GM18507 (cell line): ENCODE results near the gene DEDD2.

ENCODE experiments used
- DNase-seq: peaks from one replicate; pipeline ENCODE4 v3.0.0; 2011; ENCODE audit warnings: low read depth; ENCODE audit not compliant: insufficient read length; ENCODE audit errors: extremely low spot score
- FAIRE-seq: peaks from 2 replicates; lab custom pipeline; 2011; peaks lifted over from hg19 to GRCh38; lab: Jason Lieb, UNC

DEDD2 gene

GRCh38 chr19:42249149-42249750 lies 31.8 kb upstream of the DEDD2 start:
- DNase-seq = no peak
- no peak for FAIRE-seq

- no peak for FAIRE-seq
- DNase-seq = no peak
Measured at GRCh38 chr19:42248270-42249148, 31.0 kb upstream of the DEDD2 start.

GRCh38 chr19:42247640-42248199 lies 30.2 kb upstream of the DEDD2 start:
- no peak for FAIRE-seq

DNA sequence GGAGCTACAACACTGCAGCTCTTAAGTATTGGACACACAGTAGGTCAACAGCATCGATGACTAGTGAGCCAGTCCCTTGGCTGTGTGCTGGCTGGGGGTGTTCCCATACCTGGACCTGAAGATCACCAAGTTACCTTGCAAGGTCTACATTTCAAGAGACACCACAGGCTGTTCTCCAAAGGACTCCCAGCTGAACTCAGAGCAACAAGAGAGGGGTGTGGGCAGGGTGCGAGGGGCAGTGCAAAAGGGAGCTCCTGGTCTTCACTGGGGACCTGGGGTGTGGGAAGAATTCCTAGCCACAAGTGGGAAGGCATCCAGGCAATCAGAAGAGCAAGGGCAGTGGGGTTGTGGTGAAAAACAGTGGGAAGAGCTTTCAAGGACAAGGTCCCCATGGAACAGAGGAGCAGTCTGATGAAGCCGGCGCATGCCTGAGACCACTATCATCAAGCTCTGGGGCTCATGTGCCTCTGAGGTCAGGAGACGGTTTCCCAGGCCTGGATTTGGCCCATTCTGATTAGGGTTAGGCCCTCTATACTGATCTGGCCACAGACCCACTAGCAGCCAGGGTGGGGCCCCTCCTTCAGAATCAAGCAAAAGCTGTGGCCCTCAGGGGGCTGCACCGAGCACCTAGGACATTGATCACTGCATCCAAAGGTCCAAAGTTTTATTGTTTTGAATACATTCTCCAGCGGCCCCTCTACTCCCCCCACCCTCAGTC lies 29.6 kb upstream of the DEDD2 start:
- FAIRE-seq (no peak), DNase-seq (no peak)

More at GRCh38 chr19:42247640-42248199, 30.2 kb upstream of the DEDD2 start:
- no peak for DNase-seq

DNA sequence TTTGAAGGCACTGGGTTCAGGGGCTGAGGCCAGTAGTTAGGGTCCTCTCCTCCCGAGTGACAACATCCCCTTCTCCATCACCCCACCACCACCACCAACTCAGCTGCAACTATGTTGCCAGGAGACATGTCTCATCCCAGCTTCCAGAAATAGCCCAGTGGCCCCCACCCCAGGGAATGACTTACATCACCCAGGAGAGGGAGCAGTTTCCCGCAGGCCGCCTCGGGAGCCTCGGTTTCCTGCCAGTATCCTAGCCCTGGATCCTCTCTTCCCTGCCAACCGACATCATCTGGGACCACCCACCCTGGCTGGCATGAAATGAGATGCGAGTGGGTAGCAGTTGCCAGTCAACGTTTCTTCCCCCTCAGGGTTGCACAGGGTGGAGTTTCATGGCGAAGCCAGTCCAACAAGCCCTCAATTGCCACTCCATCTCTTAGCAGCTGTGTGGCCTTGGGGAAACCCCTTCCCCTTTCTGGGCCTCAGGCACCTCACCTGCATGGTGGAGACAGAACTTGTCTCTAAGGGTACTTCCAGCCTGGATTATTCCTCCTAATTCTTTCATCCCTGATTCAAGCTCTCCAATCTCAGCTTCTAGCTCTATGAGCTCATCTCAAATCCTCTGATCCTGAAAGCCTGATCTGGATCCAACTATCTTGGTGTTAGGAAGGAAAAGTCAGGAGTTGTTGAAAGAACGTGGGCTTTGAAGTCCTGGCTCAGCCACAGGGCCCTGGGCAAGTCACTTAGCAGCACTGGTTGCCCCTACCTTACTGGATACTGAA lies 28.9 kb upstream of the DEDD2 start:
- DNase-seq = no peak

GRCh38 chr19:42245231-42245630 lies 27.8 kb upstream of the DEDD2 start:
- DNase-seq = no peak
- no peak for FAIRE-seq

More for the DNA sequence above, 28.9 kb upstream of the DEDD2 start:
- no peak for FAIRE-seq

GRCh38 chr19:42244347-42245220 lies 27.1 kb upstream of the DEDD2 start:
- FAIRE-seq (peak; percentile 98), DNase-seq (peak; percentile 68)

GRCh38 chr19:42242512-42243409 lies 25.3 kb upstream of the DEDD2 start, which contains the start of gene GSK3A:
TSS of gene GSK3A (minus strand) at chr19:42242602. CDS start at chr19:42242465, 137 bp downstream.
- FAIRE-seq (peak; percentile 99), DNase-seq (peak; percentile 81)

- DNase-seq = no peak
- no peak for FAIRE-seq
Measured at GRCh38 chr19:42242069-42242511, 24.6 kb upstream of the DEDD2 start.

DNA sequence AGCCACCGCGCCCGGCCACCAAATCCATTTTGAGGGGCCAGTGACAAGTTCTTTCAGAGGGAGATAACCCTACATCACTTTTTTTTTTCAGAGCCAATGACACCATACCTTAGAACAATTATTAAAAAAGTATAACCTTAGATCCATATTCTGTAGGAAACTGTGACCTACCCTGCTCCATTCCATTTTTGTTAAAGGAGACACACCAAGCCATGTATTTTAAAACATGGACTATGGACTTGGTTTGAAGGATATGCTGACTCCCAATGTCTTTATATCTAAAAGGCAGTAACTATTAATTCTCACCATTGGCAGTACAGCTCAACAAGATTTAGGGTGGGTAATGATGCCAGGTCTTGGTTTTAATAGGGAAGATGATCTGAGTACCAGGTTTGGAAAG lies 23.8 kb upstream of the DEDD2 start:
- FAIRE-seq (no peak), DNase-seq (no peak)

- DNase-seq = no peak
- no peak for FAIRE-seq
Measured at GRCh38 chr19:42239544-42240220, 22.2 kb upstream of the DEDD2 start.

GRCh38 chr19:42235181-42235580 lies 17.7 kb upstream of the DEDD2 start:
- no peak for FAIRE-seq

GRCh38 chr19:42234364-42234763 lies 16.9 kb upstream of the DEDD2 start:
- FAIRE-seq = no peak
- no peak for DNase-seq

More at GRCh38 chr19:42235181-42235580, 17.7 kb upstream of the DEDD2 start:
- no peak for DNase-seq

GRCh38 chr19:42233678-42234292 lies 16.3 kb upstream of the DEDD2 start:
- no peak for FAIRE-seq
- no peak for DNase-seq

GRCh38 chr19:42233106-42233505 lies 15.6 kb upstream of the DEDD2 start:
- DNase-seq (no peak), FAIRE-seq (no peak)

DNA sequence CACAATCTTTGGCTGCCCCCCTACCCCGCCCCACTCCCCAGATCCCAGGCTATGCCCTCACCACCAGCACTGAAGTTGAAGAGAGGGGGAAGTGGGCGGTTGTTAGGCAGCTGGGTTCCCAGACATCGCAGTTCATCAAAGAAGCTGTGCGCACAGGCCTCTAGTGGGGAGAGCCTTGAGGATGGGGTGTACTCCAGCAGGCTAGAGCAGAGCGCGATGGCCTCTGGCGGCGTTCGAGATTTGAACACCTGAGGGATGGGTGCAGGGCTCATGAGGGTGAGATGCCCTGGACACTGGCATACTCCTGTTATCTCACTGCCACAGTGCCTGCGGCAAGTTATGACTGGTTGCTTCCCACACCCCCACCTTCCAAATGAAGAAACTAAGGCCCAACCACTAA lies 15.0 kb upstream of the DEDD2 start:
- no peak for DNase-seq
- no peak for FAIRE-seq
